ENCODE data around the gene GRIFIN.

GRCh38 chr7:2445898-2446555 lies 30.2 kb downstream of the GRIFIN start:
- TF ChIP-seq POLR2A (IDR thresholded peaks at IDR 0.05) (no peak), CTCF (IDR thresholded peaks at IDR 0.05) (no peak)
